Thyroid gland (tissue), 4 donors: ENCODE measurements around the gene VOPP1.

Experiments
- POLR2A ChIP-seq, 2 donors: fragments of 450-650 bp; IDR thresholded peaks; one replicate each; pipeline ENCODE4 v1.6.1; 2017; ENCODE audit warnings: antibody characterized with exemption in 2 of 2, mild to moderate bottlenecking in 2 of 2, moderate library complexity in 1 of 2
- TF ChIP-seq, protein P1 (sequence below), 6 experiments: fragments of 200-600 bp in 3 of 6; fragments of 450-650 bp in 3 of 6; sonication (generic) in 3 of 6; IDR thresholded peaks; one replicate each; pipeline ENCODE4 v1.5.1; 2016 to 2019; ENCODE audit warnings: antibody characterized with exemption in 6 of 6, mild to moderate bottlenecking in 2 of 6, inconsistent platforms in 1 of 6, moderate library complexity in 1 of 6

- TF ChIP-seq, protein P1, sequence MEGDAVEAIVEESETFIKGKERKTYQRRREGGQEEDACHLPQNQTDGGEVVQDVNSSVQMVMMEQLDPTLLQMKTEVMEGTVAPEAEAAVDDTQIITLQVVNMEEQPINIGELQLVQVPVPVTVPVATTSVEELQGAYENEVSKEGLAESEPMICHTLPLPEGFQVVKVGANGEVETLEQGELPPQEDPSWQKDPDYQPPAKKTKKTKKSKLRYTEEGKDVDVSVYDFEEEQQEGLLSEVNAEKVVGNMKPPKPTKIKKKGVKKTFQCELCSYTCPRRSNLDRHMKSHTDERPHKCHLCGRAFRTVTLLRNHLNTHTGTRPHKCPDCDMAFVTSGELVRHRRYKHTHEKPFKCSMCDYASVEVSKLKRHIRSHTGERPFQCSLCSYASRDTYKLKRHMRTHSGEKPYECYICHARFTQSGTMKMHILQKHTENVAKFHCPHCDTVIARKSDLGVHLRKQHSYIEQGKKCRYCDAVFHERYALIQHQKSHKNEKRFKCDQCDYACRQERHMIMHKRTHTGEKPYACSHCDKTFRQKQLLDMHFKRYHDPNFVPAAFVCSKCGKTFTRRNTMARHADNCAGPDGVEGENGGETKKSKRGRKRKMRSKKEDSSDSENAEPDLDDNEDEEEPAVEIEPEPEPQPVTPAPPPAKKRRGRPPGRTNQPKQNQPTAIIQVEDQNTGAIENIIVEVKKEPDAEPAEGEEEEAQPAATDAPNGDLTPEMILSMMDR (IDR thresholded peaks at IDR 0.05), result no peak
- no peak for TF ChIP-seq POLR2A (IDR thresholded peaks at IDR 0.05)
Measured at GRCh38 chr7:55470261-55470660, 102.0 kb downstream of the VOPP1 start.
